WI38 (cell line): ENCODE measurements around the gene RALGAPA2.

ENCODE experiments used
- H3K4me3 ChIP-seq: 2 replicates; pipeline ENCODE4 v1.5.1; 2011; ENCODE audit warnings: low read depth, mild to moderate bottlenecking, control low read depth, low read length
- TF ChIP-seq, protein P1 (sequence below): IDR thresholded peaks from 2 replicates; pipeline ENCODE4 v1.5.1; 2012; ENCODE audit warnings: low read depth, mild to moderate bottlenecking, control low read depth, low read length

The RALGAPA2 gene

DNA sequence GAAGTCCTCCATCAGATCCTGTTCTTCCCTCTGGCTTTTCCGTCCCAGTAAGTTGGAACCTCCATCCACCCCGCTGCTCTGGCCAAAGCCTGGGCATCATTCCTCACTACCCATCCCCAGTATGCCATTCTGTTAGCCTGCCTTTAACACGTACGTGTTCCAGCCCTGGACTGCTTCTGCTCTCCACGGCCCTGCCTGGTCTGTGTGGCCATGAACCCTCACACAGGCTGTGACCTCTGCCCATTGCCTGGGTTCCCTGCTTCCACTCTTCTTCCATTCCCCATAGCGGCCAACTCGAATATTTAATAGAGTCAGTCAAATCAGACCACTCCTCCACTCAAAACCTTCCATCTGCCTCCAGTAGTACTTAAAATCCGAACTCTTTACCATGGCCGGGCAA, 29.4 kb downstream of the RALGAPA2 start:
- TF ChIP-seq, protein P1, sequence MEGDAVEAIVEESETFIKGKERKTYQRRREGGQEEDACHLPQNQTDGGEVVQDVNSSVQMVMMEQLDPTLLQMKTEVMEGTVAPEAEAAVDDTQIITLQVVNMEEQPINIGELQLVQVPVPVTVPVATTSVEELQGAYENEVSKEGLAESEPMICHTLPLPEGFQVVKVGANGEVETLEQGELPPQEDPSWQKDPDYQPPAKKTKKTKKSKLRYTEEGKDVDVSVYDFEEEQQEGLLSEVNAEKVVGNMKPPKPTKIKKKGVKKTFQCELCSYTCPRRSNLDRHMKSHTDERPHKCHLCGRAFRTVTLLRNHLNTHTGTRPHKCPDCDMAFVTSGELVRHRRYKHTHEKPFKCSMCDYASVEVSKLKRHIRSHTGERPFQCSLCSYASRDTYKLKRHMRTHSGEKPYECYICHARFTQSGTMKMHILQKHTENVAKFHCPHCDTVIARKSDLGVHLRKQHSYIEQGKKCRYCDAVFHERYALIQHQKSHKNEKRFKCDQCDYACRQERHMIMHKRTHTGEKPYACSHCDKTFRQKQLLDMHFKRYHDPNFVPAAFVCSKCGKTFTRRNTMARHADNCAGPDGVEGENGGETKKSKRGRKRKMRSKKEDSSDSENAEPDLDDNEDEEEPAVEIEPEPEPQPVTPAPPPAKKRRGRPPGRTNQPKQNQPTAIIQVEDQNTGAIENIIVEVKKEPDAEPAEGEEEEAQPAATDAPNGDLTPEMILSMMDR, result no peak
- H3K4me3 ChIP-seq, result no peak overlapping the region

DNA sequence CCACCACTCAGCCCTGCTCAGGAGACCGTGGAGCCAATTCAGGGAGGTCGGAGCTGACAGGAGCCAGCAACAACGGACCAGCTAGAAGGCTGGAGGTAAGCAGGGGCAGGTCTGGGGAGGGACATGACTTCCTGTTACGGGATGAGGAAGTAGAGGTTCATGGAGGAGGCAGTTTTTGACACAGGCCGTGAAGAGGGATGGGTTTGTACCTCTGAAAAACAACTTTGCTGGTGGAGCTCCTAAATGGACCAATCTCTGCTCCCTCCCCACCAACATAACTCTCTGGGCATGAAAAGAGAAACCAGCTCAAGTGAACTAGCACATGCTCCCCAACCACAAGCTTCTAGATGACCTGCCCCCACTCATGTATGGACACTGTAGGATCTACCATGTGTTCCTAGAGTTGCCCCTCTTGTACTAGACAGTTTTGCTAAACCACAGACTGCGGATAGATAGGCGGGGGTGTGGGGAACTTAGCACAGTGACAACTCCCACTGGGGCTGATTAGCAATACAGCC, 31.4 kb downstream of the RALGAPA2 start:
- TF ChIP-seq, protein P1, result no peak
- no peak overlapping the region for H3K4me3 ChIP-seq

DNA sequence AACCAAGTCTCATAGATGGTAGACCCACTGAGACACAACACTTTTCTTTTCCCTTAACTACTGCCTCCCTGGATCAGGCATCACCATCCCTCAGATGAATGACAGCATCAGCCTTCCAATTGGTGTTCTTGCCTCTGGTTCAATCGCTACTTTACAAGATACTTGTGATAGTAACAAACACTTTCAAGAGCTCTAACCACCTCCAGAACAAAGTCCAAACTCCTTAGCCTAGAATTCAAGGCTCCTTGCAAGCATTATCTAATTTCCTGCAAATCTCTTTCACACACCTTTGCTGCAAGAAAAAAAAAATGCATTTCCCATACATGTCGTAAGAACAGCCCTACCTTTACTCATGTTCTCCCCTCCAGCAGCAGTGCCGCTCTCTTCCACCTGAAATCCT, 33.1 kb downstream of the RALGAPA2 start:
- TF ChIP-seq, protein P1, result no peak

DNA sequence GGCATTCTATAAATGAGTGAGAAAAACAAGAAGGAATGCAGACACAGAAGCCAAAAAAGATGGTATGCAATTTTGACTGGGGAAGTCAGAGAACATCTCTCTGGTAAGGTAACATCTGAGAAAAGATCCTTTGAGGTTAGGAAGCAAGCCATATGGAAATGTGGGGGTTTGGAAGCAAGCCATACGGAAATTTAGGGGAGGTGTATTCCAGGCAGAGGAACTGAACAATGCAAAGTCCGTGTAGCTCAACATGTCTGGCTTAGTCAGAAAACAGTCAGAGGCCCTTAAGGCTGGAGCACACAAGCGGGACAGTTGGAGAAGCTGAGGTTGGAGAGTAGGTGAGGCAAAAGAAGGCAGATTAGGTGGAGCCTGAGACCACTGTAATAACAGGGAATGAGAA, 35.3 kb downstream of the RALGAPA2 start:
- H3K4me3 ChIP-seq, result no peak overlapping the region
- TF ChIP-seq, protein P1, result no peak

More for the DNA sequence above, 33.1 kb downstream of the RALGAPA2 start:
- no peak overlapping the region for H3K4me3 ChIP-seq

DNA sequence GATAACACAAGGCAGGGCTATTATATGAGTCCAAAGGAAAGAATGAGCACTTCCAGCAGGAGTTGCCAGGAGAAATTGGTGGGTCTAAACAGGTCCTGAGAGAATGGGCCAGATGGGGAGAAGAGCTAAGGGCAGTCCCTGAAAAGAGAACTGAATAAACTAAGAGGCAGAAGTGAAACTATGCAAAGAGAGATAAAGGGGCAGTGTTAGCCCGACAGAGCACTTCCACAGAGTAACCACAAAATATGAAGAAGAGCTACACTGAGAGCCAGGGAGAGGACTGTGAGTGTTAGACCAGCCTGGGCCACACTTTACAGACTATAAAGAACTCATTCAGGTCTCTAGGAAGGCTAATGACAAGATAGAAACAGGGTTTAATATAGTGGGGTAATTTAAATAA, 43.8 kb downstream of the RALGAPA2 start:
- TF ChIP-seq, protein P1, result no peak
- H3K4me3 ChIP-seq, result no peak overlapping the region

DNA sequence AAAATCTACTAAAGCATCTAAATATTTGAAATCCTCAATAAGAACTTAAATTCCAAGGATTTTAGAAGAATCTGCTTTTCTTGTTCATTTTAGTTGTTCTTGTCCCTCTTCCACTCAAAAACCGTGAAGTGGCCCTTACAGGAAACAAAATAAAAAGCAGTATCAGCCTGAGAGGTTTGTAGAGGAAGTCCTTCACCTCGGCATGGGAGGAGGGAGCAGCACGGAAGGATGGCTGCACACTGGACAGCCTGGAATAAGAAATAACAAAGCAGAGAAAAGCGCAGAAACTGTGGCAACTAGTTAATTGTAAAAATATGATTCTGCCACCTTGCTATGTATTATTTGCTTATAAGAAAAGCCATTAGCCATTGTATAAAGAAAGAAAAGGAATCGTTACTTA, 46.1 kb downstream of the RALGAPA2 start:
- no peak overlapping the region for H3K4me3 ChIP-seq
- TF ChIP-seq, protein P1, result no peak

DNA sequence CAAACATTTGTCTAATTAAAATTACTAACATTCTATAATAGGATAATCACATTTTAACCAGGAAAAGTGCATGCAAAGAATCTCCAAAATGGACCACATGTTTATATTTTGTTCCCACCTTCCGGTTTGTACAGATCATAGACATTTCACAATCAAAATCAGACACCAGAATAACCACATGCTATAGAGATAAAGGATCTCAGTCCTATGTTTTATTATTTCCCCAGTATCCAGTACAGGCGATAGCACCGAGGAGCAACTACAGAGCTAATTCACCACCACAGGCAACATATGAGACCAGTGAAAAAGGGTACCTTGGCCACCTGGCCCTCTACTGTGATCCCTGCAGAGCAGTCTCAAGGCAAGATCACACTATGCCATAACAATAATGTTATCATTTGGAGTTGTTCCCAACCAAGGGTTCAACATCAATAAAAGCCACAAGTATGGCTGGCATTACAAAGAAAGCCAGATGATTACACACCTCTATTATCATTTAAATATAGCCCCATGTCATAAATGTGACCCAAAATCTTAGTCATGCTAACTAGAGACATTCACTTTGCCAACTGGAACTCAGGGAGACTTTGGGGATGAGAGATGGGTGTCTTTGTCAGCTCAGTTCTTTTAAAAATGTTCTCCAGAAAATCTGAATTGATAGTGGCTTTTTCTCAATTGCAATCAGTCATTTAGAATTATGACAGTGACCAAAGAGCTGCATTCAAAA, 46.7 kb downstream of the RALGAPA2 start:
- TF ChIP-seq, protein P1, result no peak
- no peak overlapping the region for H3K4me3 ChIP-seq
